ENCODE results near the gene MYOM3.

MYOM3 gene

GRCh38 chr1:24109166-24109483 is 2.8 kb downstream of the MYOM3 start:
- TF ChIP-seq CTCF (IDR thresholded peaks at IDR 0.05; ENCODE audit: low read length, missing control alignments) = no peak
- no peak overlapping the region for H3K4me3 ChIP-seq (replicated peaks; ENCODE audit: low read depth, low read length)
- no peak for DNase-seq (ENCODE audit: low read depth)

DNA sequence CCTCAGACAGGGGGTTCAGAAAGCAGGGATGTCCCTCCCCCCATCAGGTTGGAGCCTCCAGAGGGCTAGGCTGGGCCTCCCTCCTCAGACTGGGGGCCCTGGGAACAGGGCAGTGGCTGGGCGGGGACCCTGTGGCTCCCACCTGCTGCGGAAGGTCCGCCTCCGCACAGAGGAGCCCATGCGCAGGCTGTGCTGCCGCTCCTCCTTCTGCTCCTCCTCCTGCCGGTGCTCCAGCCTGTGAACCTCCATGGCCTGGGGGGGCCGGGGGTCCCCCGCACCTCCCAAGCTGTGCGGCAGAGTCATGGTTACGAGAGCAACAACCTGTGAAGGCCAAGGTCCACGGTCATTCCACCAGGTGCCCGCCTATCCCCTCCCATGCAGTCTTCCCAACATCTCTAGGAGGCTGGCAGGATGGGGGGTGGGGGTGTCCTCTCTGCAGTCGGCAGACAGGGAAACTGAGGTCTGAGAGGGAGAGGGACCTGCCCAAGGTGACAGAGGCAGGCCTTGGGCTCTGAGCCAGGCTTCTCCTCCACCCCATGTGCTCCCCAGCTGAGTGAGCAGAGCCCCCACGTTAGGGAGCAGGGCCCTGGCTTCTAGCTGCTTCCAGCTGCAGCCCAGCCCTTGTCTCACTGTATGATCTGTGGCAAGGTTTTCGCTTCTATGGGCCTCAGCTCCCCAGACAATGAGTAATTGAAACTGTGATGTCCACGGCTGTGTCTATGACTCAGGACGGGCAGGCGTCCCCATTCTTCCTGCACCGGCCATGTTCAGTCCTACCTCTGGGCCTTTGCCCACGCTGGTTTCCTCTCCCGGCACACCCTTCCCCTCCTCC is 3.4 kb downstream of the MYOM3 start:
- DNase-seq (ENCODE audit: low read depth) = peak; percentile 81
- no peak for TF ChIP-seq CTCF (IDR thresholded peaks at IDR 0.05; ENCODE audit: low read length, missing control alignments)
- no peak overlapping the region for H3K4me3 ChIP-seq (replicated peaks; ENCODE audit: low read depth, low read length)

DNA sequence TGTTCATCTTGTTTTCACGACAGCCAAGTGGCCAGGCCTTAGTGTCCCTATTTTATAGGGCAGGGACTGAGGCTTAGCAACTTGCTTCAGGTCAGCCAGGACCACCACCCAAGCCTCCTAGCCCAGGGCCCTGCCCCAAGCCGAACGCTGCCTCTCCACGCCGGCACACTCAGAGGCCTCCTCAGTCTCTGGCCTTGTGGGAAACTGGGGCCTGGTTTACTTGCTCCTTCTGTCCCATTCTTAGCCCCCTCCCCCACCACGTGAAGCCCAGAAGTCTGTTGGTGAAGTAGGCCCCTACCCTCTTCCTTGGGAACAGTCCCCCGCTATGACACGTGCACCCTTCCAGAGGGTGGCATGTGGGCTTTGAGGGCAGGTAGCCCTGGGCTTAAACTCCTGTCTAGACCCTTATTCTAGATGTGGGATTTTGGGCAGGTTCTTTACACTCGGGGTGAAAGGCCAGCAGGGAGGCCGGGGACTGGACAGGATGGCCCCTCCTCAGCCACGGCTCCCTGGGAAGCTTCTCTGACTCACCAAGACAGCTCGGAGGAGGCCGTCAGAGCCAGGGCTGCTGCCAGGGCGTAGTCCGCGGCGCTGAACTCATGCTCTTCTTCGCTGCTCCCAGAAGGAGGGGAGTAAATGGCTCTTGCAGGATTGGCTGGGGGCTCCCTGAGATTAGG is 4.3 kb downstream of the MYOM3 start:
- DNase-seq (ENCODE audit: low read depth) = peak; percentile 61
- TF ChIP-seq CTCF (IDR thresholded peaks at IDR 0.05; ENCODE audit: low read length, missing control alignments) = no peak
- H3K4me3 ChIP-seq (replicated peaks; ENCODE audit: low read depth, low read length) = no peak overlapping the region

- no peak overlapping the region for H3K4me3 ChIP-seq (replicated peaks; ENCODE audit: low read depth, low read length)
- no peak for DNase-seq (ENCODE audit: low read depth)
- no peak for TF ChIP-seq CTCF (IDR thresholded peaks at IDR 0.05; ENCODE audit: low read length, missing control alignments)
Observed at GRCh38 chr1:24105368-24106160, 6.4 kb downstream of the MYOM3 start.

GRCh38 chr1:24104854-24105253 is 7.1 kb downstream of the MYOM3 start:
- TF ChIP-seq CTCF (IDR thresholded peaks at IDR 0.05; ENCODE audit: low read length, missing control alignments) = no peak
- H3K4me3 ChIP-seq (replicated peaks; ENCODE audit: low read depth, low read length) = no peak overlapping the region
- no peak for DNase-seq (ENCODE audit: low read depth)

DNA sequence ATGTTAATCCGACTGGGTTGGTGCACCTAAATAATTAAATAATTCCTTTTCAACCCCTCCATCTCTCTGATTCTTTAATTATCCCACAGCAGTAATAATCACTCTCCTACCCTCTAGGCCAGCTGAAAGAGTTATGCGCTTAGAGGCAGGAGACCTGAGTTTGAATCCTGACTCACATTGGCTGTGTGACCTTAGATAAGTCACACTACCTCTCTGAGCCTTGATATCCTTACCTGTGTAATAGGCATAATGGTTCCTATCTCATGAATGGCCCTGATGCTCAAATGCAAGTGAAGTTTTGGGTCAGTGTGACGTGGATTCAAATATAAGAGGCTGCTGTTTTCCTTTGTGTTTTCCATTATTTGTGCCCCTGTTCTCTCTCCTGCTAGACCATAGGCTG is 8.1 kb downstream of the MYOM3 start:
- no peak for DNase-seq (ENCODE audit: low read depth)
- H3K4me3 ChIP-seq (replicated peaks; ENCODE audit: low read depth, low read length) = no peak overlapping the region
- no peak for TF ChIP-seq CTCF (IDR thresholded peaks at IDR 0.05; ENCODE audit: low read length, missing control alignments)
